ENCODE data around the gene ZNF846.
"Not testable (repeated sequence)": the region's sequence is repeated elsewhere in the genome, so short reads cannot be mapped to it uniquely, and the experiment has no call there.

Gene ZNF846

DNA sequence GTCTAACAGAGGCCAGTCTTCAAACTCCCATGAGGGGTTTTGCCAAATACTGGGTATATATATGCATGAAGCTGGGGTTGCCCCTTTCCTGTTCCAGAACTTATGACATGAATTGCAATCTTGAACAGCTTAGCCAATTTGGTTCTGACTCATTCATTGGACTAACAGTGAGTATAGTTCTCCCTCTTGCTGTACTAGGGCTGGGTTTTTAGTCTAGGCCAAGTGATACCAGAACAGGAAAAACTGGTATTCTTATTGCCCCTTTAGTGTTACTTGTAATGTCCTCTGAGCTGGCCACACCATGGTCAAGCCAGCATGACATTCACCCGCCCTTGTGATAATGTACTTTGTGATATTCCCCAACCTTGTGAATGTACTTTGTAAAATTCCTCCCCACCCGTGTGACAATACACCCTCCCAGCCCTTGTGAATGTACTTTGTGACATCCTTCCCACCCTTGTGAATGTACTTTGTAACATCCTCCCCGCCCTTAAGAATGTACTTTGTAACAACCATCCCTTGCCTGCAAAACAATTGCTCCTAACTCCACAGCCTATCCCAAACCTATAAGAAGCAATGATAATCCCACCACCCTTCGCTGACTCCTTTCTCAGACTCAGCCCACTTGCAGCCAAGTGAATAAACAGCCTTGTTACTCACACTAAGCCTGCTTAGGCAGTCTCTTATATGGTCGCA is 26.9 kb downstream of the ZNF846 start:
- no peaks in the 10 kb centered on the region for H3K9me2 ChIP-seq (replicated peaks; ENCODE audit: control insufficient read depth, low read length)
- no peaks in the 10 kb centered on the region for H3K27me3 ChIP-seq (ENCODE audit: control insufficient read depth, low read length)
- H3K4me1 ChIP-seq (ENCODE audit: control insufficient read depth, low read length) = no peaks in the 10 kb centered on the region
- no peak overlapping the region for H3K4me3 ChIP-seq (ENCODE audit: low read length)
- no peak for TF ChIP-seq EZH2phosphoT487 (IDR thresholded peaks at IDR 0.05; ENCODE audit: borderline replicate concordance, low read length)
- TF ChIP-seq, protein P1, sequence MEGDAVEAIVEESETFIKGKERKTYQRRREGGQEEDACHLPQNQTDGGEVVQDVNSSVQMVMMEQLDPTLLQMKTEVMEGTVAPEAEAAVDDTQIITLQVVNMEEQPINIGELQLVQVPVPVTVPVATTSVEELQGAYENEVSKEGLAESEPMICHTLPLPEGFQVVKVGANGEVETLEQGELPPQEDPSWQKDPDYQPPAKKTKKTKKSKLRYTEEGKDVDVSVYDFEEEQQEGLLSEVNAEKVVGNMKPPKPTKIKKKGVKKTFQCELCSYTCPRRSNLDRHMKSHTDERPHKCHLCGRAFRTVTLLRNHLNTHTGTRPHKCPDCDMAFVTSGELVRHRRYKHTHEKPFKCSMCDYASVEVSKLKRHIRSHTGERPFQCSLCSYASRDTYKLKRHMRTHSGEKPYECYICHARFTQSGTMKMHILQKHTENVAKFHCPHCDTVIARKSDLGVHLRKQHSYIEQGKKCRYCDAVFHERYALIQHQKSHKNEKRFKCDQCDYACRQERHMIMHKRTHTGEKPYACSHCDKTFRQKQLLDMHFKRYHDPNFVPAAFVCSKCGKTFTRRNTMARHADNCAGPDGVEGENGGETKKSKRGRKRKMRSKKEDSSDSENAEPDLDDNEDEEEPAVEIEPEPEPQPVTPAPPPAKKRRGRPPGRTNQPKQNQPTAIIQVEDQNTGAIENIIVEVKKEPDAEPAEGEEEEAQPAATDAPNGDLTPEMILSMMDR (IDR thresholded peaks at IDR 0.05; ENCODE audit: low read depth, low read length, poor library complexity, severe bottlenecking) = no peak
- H3K9me3 ChIP-seq (ENCODE audit: control insufficient read depth, insufficient read depth, low read length) = peaks cover 13% of the 10 kb centered on the region; the same call in 1 of the 2 replicates
- no peak overlapping the region for H3K27ac ChIP-seq (ENCODE audit: low read depth, low read length)
- H4K20me1 ChIP-seq (ENCODE audit: control insufficient read depth, insufficient read depth, low read depth, low read length) = no peaks in the 10 kb centered on the region
- H3K4me2 ChIP-seq (ENCODE audit: low read length) = no peak overlapping the region
- no peaks in the 10 kb centered on the region for H3K79me2 ChIP-seq (ENCODE audit: control insufficient read depth, low read length)
- H3K36me3 ChIP-seq (ENCODE audit: control insufficient read depth, low read length) = no peaks in the 10 kb centered on the region
- H3F3A ChIP-seq (ENCODE audit: control insufficient read depth, insufficient read depth) = no peaks in the 10 kb centered on the region

GRCh38 chr19:9735986-9736385 is 32.6 kb downstream of the ZNF846 start:
- Histone ChIP-seq H3K4me3 (ENCODE audit: low read length) (no peak overlapping the region), H3K9me3 (ENCODE audit: control insufficient read depth, insufficient read depth, low read length) (peaks cover 13% of the 10 kb centered on the region), H3F3A (ENCODE audit: control insufficient read depth, insufficient read depth) (no peaks in the 10 kb centered on the region), H3K79me2 (ENCODE audit: control insufficient read depth, low read length) (no peaks in the 10 kb centered on the region), H3K4me2 (ENCODE audit: low read length) (no peak overlapping the region), H3K27me3 (ENCODE audit: control insufficient read depth, low read length) (no peaks in the 10 kb centered on the region), H3K27ac (ENCODE audit: low read depth, low read length) (no peak overlapping the region), H3K9me2 (replicated peaks; ENCODE audit: control insufficient read depth, low read length) (no peaks in the 10 kb centered on the region), H3K36me3 (ENCODE audit: control insufficient read depth, low read length) (no peaks in the 10 kb centered on the region), H3K4me1 (ENCODE audit: control insufficient read depth, low read length) (no peaks in the 10 kb centered on the region), H4K20me1 (ENCODE audit: control insufficient read depth, insufficient read depth, low read depth, low read length) (no peaks in the 10 kb centered on the region)
- TF ChIP-seq, protein P1 (IDR thresholded peaks at IDR 0.05; ENCODE audit: low read depth, low read length, poor library complexity, severe bottlenecking) = no peak
- TF ChIP-seq EZH2phosphoT487 (IDR thresholded peaks at IDR 0.05; ENCODE audit: borderline replicate concordance, low read length) = no peak

DNA sequence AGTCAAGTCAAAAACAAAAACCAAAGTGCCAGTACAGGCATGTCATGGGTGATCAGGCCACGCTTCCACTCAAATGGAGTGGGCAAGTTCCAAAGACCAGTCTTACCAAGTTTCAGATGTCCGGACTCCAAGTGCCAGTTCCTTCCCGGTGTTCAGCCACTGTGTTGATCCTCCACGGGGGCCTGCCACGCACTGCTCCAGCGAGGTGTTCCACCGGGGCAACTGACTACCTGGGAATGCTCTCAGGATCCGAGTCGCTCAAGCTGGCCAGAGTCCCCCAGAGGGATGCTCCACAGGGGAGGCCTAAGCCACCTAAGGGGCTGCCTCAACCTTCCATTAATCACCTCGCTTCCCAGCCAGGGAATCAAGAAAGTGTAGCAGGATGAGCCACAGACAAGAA is 38.5 kb downstream of the ZNF846 start:
- H3K4me2 ChIP-seq (ENCODE audit: low read length); H3K79me2 ChIP-seq (ENCODE audit: control insufficient read depth, low read length); H3K36me3 ChIP-seq (ENCODE audit: control insufficient read depth, low read length); H3K9me2 ChIP-seq (replicated peaks; ENCODE audit: control insufficient read depth, low read length); H3K4me1 ChIP-seq (ENCODE audit: control insufficient read depth, low read length); H3K27me3 ChIP-seq (ENCODE audit: control insufficient read depth, low read length); H3K27ac ChIP-seq (ENCODE audit: low read depth, low read length); H3F3A ChIP-seq (ENCODE audit: control insufficient read depth, insufficient read depth); H4K20me1 ChIP-seq (ENCODE audit: control insufficient read depth, insufficient read depth, low read depth, low read length); H3K4me3 ChIP-seq (ENCODE audit: low read length); H3K9me3 ChIP-seq (ENCODE audit: control insufficient read depth, insufficient read depth, low read length): not testable (repeated sequence)

DNA sequence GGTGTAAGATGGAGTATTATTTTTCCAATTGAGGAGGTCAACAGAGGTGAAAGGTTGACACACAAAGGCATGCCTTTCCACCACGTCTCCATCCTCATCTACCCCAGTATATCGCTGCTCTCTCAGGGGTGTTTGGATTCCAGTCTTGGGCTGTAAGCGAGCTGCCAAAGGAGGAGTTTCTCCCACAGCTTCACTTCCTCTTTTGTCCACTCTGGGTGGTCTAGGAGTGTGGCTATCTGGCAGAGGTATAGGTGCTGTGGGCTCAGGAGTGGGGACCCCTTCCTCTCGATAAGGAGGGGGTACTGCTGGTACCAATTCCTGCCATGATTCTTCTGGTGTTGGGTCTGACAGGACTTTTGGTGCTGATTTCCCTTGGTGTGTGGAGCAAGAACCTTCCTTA is 39.4 kb downstream of the ZNF846 start:
- no peak overlapping the region for H3K4me3 ChIP-seq (ENCODE audit: low read length)
- no peaks in the 10 kb centered on the region for H3K27me3 ChIP-seq (ENCODE audit: control insufficient read depth, low read length)
- no peaks in the 10 kb centered on the region for H3K4me1 ChIP-seq (ENCODE audit: control insufficient read depth, low read length)
- TF ChIP-seq, protein P1 (IDR thresholded peaks at IDR 0.05; ENCODE audit: low read depth, low read length, poor library complexity, severe bottlenecking) = no peak
- no peak for TF ChIP-seq EZH2phosphoT487 (IDR thresholded peaks at IDR 0.05; ENCODE audit: borderline replicate concordance, low read length)
- no peaks in the 10 kb centered on the region for H3K36me3 ChIP-seq (ENCODE audit: control insufficient read depth, low read length)
- no peaks in the 10 kb centered on the region for H4K20me1 ChIP-seq (ENCODE audit: control insufficient read depth, insufficient read depth, low read depth, low read length)
- peaks cover 4% of the 10 kb centered on the region; the same call in 1 of the 2 replicates for H3K9me3 ChIP-seq (ENCODE audit: control insufficient read depth, insufficient read depth, low read length)
- H3F3A ChIP-seq (ENCODE audit: control insufficient read depth, insufficient read depth) = no peaks in the 10 kb centered on the region
- H3K9me2 ChIP-seq (replicated peaks; ENCODE audit: control insufficient read depth, low read length) = no peaks in the 10 kb centered on the region
- H3K79me2 ChIP-seq (ENCODE audit: control insufficient read depth, low read length) = no peaks in the 10 kb centered on the region
- no peak overlapping the region for H3K27ac ChIP-seq (ENCODE audit: low read depth, low read length)
- no peak overlapping the region for H3K4me2 ChIP-seq (ENCODE audit: low read length)
